ENCODE data around the gene DLL3. TPM values are rescaled to one million over a fixed set of nuclear protein-coding genes. Genes with fewer than 3 reads are reported as not detected.

The DLL3 gene
- total and polyA plus RNA-seq, 10 of the 15 experiments (the other 5 are each of a cell fraction or from before 2014, with no cell fraction given) = 0.18 to 2.0 (median 0.95) TPM

DNA sequence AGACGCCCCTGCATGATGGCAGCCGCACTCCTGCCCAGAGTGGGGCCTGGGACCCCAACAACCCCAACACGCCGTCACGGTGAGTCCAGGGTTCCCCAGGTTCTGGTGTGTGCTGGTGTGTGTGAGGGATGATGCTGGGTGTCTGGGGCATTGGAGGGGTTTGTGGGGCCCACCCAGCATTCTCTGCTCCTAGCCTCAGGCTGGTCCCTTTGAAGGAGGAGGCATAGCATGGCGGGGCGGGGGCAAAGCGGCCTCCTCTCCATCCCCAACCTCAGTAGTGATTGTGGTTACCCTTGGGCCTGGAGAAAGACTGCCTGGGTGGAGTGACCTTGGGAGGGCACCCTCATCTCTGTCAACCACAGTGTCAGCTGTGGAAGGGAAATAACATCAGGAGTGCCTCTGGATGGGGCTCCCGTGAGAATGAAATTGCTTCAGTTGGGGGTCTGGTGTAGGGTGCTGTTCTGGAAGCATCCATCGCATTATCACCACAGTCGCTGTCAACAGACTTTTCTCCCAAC, 25.2 kb upstream of the DLL3 start:
- Histone ChIP-seq H3K79me2 (ENCODE audit: control insufficient read depth, insufficient read depth, low read length) (no peaks in the 10 kb centered on the region), H3K9ac (ENCODE audit: control insufficient read depth, insufficient read depth, low read length) (no peak overlapping the region), H4K20me1 (ENCODE audit: control insufficient read depth, insufficient read depth) (no peaks in the 10 kb centered on the region), H2AFZ (ENCODE audit: control insufficient read depth, low read depth, low read length) (no peak overlapping the region), H3K4me3 (no peak overlapping the region), H3K27ac (ENCODE audit: control insufficient read depth, insufficient read depth) (no peak overlapping the region), H3K27me3 (replicated peaks in 1 of 2; ENCODE audit: control insufficient read depth in 2 of 2, insufficient read depth in 2 of 2, low read length in 1 of 2) (no peaks in the 10 kb centered on the region), H3K4me2 (ENCODE audit: control insufficient read depth, insufficient read depth) (no peak overlapping the region), H3K4me1 (ENCODE audit: control insufficient read depth, insufficient read depth, low read length) (no peaks in the 10 kb centered on the region), H3K36me3 (ENCODE audit: control insufficient read depth in 2 of 2, insufficient read depth in 2 of 2, low read length in 1 of 2) (peaks cover 41 to 65% of the 10 kb centered on the region in 2 experiments), H3K9me3 (replicated peaks; ENCODE audit: control insufficient read depth, insufficient read depth, low read length) (no peaks in the 10 kb centered on the region)
- no peak for DNase-seq (ENCODE audit: low read depth, low spot score)
- POLR2A ChIA-PET = no interaction called here
- RAD21 ChIA-PET (ENCODE audit: unreplicated experiment) = interaction anchor here (1.2 to 1.9 kb wide), 3 partner anchors 30 to 61 kb away, joined by 4 to 6 read pairs (median 5); partner anchors contain the start of gene EID2B
- CTCF ChIA-PET = interaction anchor here (0.8 to 3.9 kb wide), 17 partner anchors 16 to 66 kb away, joined by 3 to 41 read pairs (median 4); partner anchors contain the start of genes DLL3, EID2B, RPS16 and SUPT5H
- in situ Hi-C loops (cut with MboI) = no loop called here
- TF ChIP-seq POLR2AphosphoS2 (IDR thresholded peaks at IDR 0.05; ENCODE audit: low read depth, low read length) (0 out of 2 replicates have a peak, but pooled peaks have one; percentile 19), POLR2A (IDR thresholded peaks at IDR 0.05; ENCODE audit: low read depth, low read length) (0 out of 2 replicates have a peak, but pooled peaks have one; percentile 26), HDAC6 (IDR thresholded peaks at IDR 0.05; ENCODE audit: unreplicated experiment) (no peak), TARDBP (IDR thresholded peaks at IDR 0.05; ENCODE audit: borderline replicate concordance) (no peak), ATF7 (IDR thresholded peaks at IDR 0.05; ENCODE audit: low read depth) (no peak), EED (IDR thresholded peaks at IDR 0.05; ENCODE audit: low read depth) (no peak), NRF1 (conservative IDR thresholded peaks at IDR 0.05; ENCODE audit: low read depth, low read length) (no peak), CREB1 (IDR thresholded peaks at IDR 0.05; ENCODE audit: low read depth) (no peak)
- no peak for FAIRE-seq
- intact Hi-C loops (cut with micrococcal nuclease; ENCODE audit: unreplicated experiment) = no loop called here
- BruUV-seq (replicated peaks) = no TSS peak
- 90% methylated on average over 11 of the region's 11 CpGs for WGBS (ENCODE audit: insufficient coverage, insufficient replicate concordance, low lambda C conversion rate, missing lambda C conversion rate)
- no peak for ATAC-seq
- SMC1A ChIA-PET (ENCODE audit: uncharacterized antibody, unreplicated experiment) = interaction anchor here (1.1 to 1.7 kb wide), 4 partner anchors 33 to 59 kb away, joined by 3 to 7 read pairs (median 4); partner anchors contain the start of genes EID2B and RPS16
